Measurements from ENCODE around the gene LRP1.

DNA sequence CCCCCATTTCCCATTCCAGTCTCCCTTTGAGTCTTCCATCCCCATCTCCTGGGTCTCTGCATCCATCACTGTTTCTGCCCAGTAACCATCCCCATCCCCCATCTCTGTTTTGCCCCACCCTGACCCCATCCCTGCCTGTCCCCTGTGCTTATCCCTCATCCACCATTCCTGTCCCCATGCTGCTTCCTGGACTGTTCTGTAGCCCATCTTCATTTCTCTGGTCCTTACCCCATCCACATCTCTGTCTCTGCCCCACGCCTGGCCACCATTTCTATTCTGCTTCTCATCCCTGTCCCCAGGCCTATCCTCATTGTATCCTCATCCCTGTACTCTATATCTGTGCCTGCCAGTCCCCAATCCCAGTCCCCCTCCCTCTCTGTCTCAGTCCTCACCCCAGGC lies 92.5 kb downstream of the LRP1 start:
- TF ChIP-seq TAF1 (IDR thresholded peaks at IDR 0.05; ENCODE audit: borderline replicate concordance, low read depth, low read length) (no peak), POLR2AphosphoS5 (IDR thresholded peaks at IDR 0.05; ENCODE audit: low read depth, low read length) (no peak), POLR2A (IDR thresholded peaks at IDR 0.05; ENCODE audit: low read depth, low read length) (no peak)

All from GM12892 (cell line).